Esophagus squamous epithelium (tissue), 5 donors: ENCODE data around the gene ERO1B. TPM values are rescaled to one million over a fixed set of nuclear protein-coding genes. Genes with fewer than 3 reads are reported as not detected.

Experiments used
- DNase-seq: peaks from one replicate; lab custom pipeline; 2025; lab: John Stamatoyannopoulos, UW
- H3K27ac ChIP-seq, 4 donors: fragments of 200-600 bp; sonication (generic); one replicate each; pipeline ENCODE4 v1.5.1; 2016 to 2019; ENCODE audit warnings: mild to moderate bottlenecking in 1 of 4
- H3K27me3 ChIP-seq, 4 donors: fragments of 200-600 bp; sonication (generic); 1 replicate in 3 of 4; 2 replicates in 1 of 4; pipeline versions ENCODE4 v1.5.1 to v1.6.0; 2017 to 2021; ENCODE audit warnings: antibody characterized with exemption in 1 of 4
- H3K36me3 ChIP-seq, 3 donors: fragments of 200-600 bp; sonication (generic); one replicate each; pipeline ENCODE4 v1.5.1; 2016 to 2019
- H3K4me1 ChIP-seq, 3 donors: fragments of 200-600 bp; sonication (generic); one replicate each; pipeline ENCODE4 v1.5.1; 2017 to 2019
- H3K4me3 ChIP-seq, 4 donors: fragments of 200-600 bp; sonication (generic); 1 replicate in 3 of 4; 2 replicates in 1 of 4; pipeline ENCODE4 v1.5.1; 2016 to 2019; ENCODE audit warnings: mild to moderate bottlenecking in 2 of 4, moderate library complexity in 1 of 4
- H3K9me3 ChIP-seq, 3 donors: fragments of 200-600 bp; sonication (generic); one replicate each; pipeline ENCODE4 v1.5.1; 2016 to 2019
- CTCF ChIP-seq, 6 experiments: fragments of 450-650 bp in 4 of 6; fragments of 200-600 bp in 2 of 6; sonication (generic) in 2 of 6; IDR thresholded peaks; one replicate each; pipeline ENCODE4 v1.5.1; 2016 to 2019; ENCODE audit warnings: antibody characterized with exemption in 6 of 6, mild to moderate bottlenecking in 4 of 6, moderate library complexity in 4 of 6
- POLR2A ChIP-seq, 4 donors: fragments of 450-650 bp; IDR thresholded peaks; one replicate each; pipeline ENCODE4 v1.6.1; 2017; ENCODE audit warnings: antibody characterized with exemption in 4 of 4, mild to moderate bottlenecking in 4 of 4, moderate library complexity in 3 of 4
- WGBS, 2 donors: methylation state at CpG; one replicate each; pipeline ENCODE4 v1.1.5; 2018; 5-methylcytosine and 5-hydroxymethylcytosine counted together
- intact Hi-C: fragments of 100-400 bp; cut with DNase I; formaldehyde crosslinking; loops from one replicate; pipeline ENCODE4 v1.15.0; 2022
- total RNA-seq, 4 donors: library from RNA; depleted of rRNA; stranded (reverse); fragments of >200 nt; gene quantifications; one replicate each; pipeline ENCODE4 v1.1.0, GENCODE V29; 2016
- donor health status: DM: yes; HTN: yes; CAD: no.

Gene ERO1B
- total RNA-seq, 4 donors from 2014 or later: 1.2 to 6.3 (median 2.4) TPM

GRCh38 chr1:236211815-236212214 lies 69.9 kb downstream of the ERO1B start:
- no peaks in the 10 kb centered on the region for H3K9me3 ChIP-seq
- intact Hi-C loops: no loop called here
- H3K36me3 ChIP-seq: peaks cover 0 to 27% (median 0%) of the 10 kb centered on the region in 3 donors
- no peaks in the 10 kb centered on the region for H3K27me3 ChIP-seq
- 94 to 99% methylated on average over 5 of the region's 5 CpGs for WGBS, 2 donors
- no peak overlapping the region for H3K27ac ChIP-seq
- DNase-seq: no peak
- TF ChIP-seq CTCF (IDR thresholded peaks at IDR 0.05) (no peak), POLR2A (IDR thresholded peaks at IDR 0.05) (no peak)
- H3K4me3 ChIP-seq: no peak overlapping the region
- H3K4me1 ChIP-seq: no peaks in the 10 kb centered on the region

- Histone ChIP-seq H3K4me3 (no peak overlapping the region), H3K27ac (no peak overlapping the region), H3K36me3 (peaks cover 0 to 35% (median 0%) of the 10 kb centered on the region in 3 donors), H3K9me3 (no peaks in the 10 kb centered on the region), H3K4me1 (no peaks in the 10 kb centered on the region), H3K27me3 (no peaks in the 10 kb centered on the region)
- intact Hi-C loops: no loop called here
- no peak for DNase-seq
- TF ChIP-seq POLR2A (IDR thresholded peaks at IDR 0.05): no peak
- no peak for TF ChIP-seq CTCF (IDR thresholded peaks at IDR 0.05)
These were observed 72.0 kb downstream of the ERO1B start for GRCh38 chr1:236209713-236210112.

GRCh38 chr1:236209185-236209584 lies 72.6 kb downstream of the ERO1B start:
- 55 to 74% methylated on average over 2 of the region's 2 CpGs for WGBS, 2 donors
- Histone ChIP-seq H3K36me3 (peaks cover 0 to 30% (median 0%) of the 10 kb centered on the region in 3 donors), H3K27ac (no peak overlapping the region), H3K9me3 (no peaks in the 10 kb centered on the region), H3K4me1 (no peaks in the 10 kb centered on the region), H3K4me3 (no peak overlapping the region), H3K27me3 (no peaks in the 10 kb centered on the region)
- TF ChIP-seq CTCF (IDR thresholded peaks at IDR 0.05) (no peak), POLR2A (IDR thresholded peaks at IDR 0.05) (no peak)
- intact Hi-C loops: no loop called here
- no peak for DNase-seq

GRCh38 chr1:236207569-236207968 lies 74.2 kb downstream of the ERO1B start:
- whole genome bisulfite sequencing, 2 donors: 87 to 96% methylated on average over 4 of the region's 4 CpGs
- peak overlapping the region in 1 of 4 donors; percentile 38 for H3K27ac ChIP-seq
- H3K27me3 ChIP-seq: no peaks in the 10 kb centered on the region
- intact Hi-C loops: no loop called here
- peaks cover 0 to 30% (median 0%) of the 10 kb centered on the region in 3 donors for H3K36me3 ChIP-seq
- H3K9me3 ChIP-seq: no peaks in the 10 kb centered on the region
- H3K4me3 ChIP-seq: no peak overlapping the region
- DNase-seq: no peak
- TF ChIP-seq POLR2A (IDR thresholded peaks at IDR 0.05) (no peak), CTCF (IDR thresholded peaks at IDR 0.05) (no peak)
- no peaks in the 10 kb centered on the region for H3K4me1 ChIP-seq

GRCh38 chr1:236207121-236207520 lies 74.6 kb downstream of the ERO1B start:
- 71 to 79% methylated on average over 5 of the region's 5 CpGs for WGBS, 2 donors
- intact Hi-C loops: no loop called here
- DNase-seq: no peak
- no peak overlapping the region for H3K4me3 ChIP-seq
- TF ChIP-seq CTCF (IDR thresholded peaks at IDR 0.05) (no peak), POLR2A (IDR thresholded peaks at IDR 0.05) (no peak)
- H3K27me3 ChIP-seq: no peaks in the 10 kb centered on the region
- H3K4me1 ChIP-seq: no peaks in the 10 kb centered on the region
- H3K27ac ChIP-seq: peak overlapping the region in 1 of 4 donors; percentile 38
- peaks cover 0 to 31% (median 0%) of the 10 kb centered on the region in 3 donors for H3K36me3 ChIP-seq
- peaks cover 0 to 1% (median 0%) of the 10 kb centered on the region in 3 donors for H3K9me3 ChIP-seq
